Stomach (tissue), 9 donors: Measurements from ENCODE around the gene C1orf141. TPM values are rescaled to one million over a fixed set of nuclear protein-coding genes. Genes with fewer than 3 reads are reported as not detected.

Experiments used
- DNase-seq, 2 donors: peaks; one replicate each; pipeline versions ENCODE4 v3.0.0 to v3.0.0-alpha.2; 2013 to 2019
- H3K27ac ChIP-seq, 5 donors: fragments of 200-600 bp in 4 of 5; sonication (generic) in 4 of 5; one replicate each; pipeline ENCODE4 v1.5.1; 2013 to 2019; ENCODE audit warnings: mild to moderate bottlenecking in 1 of 5, moderate library complexity in 1 of 5
- H3K27me3 ChIP-seq, 3 donors: fragments of 200-600 bp; sonication (generic); one replicate each; pipeline ENCODE4 v1.5.1; 2017 to 2019; ENCODE audit warnings: mixed run types in 1 of 3
- H3K36me3 ChIP-seq, 4 donors: fragments of 200-600 bp; sonication (generic); 1 replicate in 3 of 4; 2 replicates in 1 of 4; pipeline ENCODE4 v1.5.1; 2016 to 2019
- H3K4me1 ChIP-seq, 4 donors: fragments of 200-600 bp; sonication (generic); one replicate each; pipeline ENCODE4 v1.5.1; 2016 to 2019
- H3K4me3 ChIP-seq, 4 donors: fragments of 200-600 bp; sonication (generic) in 3 of 4; one replicate each; pipeline ENCODE4 v1.5.1; 2016 to 2019; ENCODE audit warnings: mild to moderate bottlenecking in 1 of 4
- H3K9me3 ChIP-seq, 4 donors: fragments of 200-600 bp; sonication (generic); one replicate each; pipeline ENCODE4 v1.5.1; 2016 to 2019
- EP300 ChIP-seq: sonication (generic); formaldehyde crosslinking; IDR thresholded peaks from one replicate; pipeline ENCODE4 v1.6.1; 2017; ENCODE audit warnings: antibody characterized with exemption
- POLR2A ChIP-seq, 4 donors: fragments of 450-650 bp; IDR thresholded peaks; one replicate each; pipeline ENCODE4 v1.6.1; 2016; ENCODE audit warnings: antibody characterized with exemption in 4 of 4, control low read depth in 2 of 4, mild to moderate bottlenecking in 1 of 4, moderate library complexity in 1 of 4
- POLR2AphosphoS5 ChIP-seq, 3 donors: sonication (generic); formaldehyde crosslinking; IDR thresholded peaks; one replicate each; pipeline ENCODE4 v1.6.1; 2016; ENCODE audit warnings: antibody characterized with exemption in 3 of 3
- WGBS, 5 donors: extraction: QIAGEN DNeasy Blood & Tissue Kit in 3 of 5; methylation state at CpG; one replicate each; pipeline versions ENCODE4 v1.1.5 to v1.1.7; 2013 to 2018; 5-methylcytosine and 5-hydroxymethylcytosine counted together
- intact Hi-C: fragments of 100-400 bp; cut with DNase I; formaldehyde crosslinking; loops from one replicate; pipeline ENCODE4 v1.15.1; 2023; ENCODE audit warnings: low total_unique reads
- polyA plus RNA-seq, 3 donors: library from polyadenylated mRNA; stranded (reverse); fragments of 200-250 nt; gene quantifications; one replicate each; pipeline ENCODE4 v1.2.3, GENCODE V29; 2013
- total RNA-seq, 5 donors: library from RNA; depleted of rRNA; stranded (reverse); fragments of >200 nt; gene quantifications; one replicate each; pipeline versions ENCODE4 v1.1.0 to v1.2.3, GENCODE V29; 2014 to 2016
- TF ChIP-seq, protein P1 (sequence below), 7 experiments: fragments of 450-650 bp in 4 of 7; fragments of 200-600 bp in 3 of 7; sonication (generic) in 3 of 7; IDR thresholded peaks; one replicate each; pipeline ENCODE4 v1.5.1; 2016 to 2019; ENCODE audit warnings: antibody characterized with exemption in 7 of 7, control low read depth in 2 of 7, mild to moderate bottlenecking in 1 of 7
- donor health status: healthy with polysubstance abuse.
- donor health status: Bipolar disorder and iron deficiency.
- donor health status: healthy.

C1orf141 gene
- total and polyA plus RNA-seq, 8 donors = not detected

DNA sequence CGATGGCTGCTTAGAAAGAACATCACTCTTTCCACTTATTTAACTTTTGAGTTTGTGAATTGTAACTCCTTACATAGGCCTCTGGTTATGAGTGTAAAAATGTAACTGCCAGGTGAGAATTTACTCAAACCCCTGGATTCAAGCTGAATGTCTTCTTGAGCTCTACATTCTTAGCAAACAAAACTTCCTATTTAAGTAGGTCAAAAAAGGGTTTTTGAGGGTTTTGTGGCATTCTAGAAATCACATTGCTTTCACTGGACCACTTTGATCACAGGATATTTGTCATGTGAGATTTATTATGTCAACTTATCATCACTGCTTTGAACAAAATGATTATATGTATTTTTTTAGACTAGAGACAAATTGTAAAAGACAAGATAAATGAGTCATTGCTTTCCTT lies 37.2 kb upstream of the C1orf141 start:
- H3K4me3 ChIP-seq = no peak overlapping the region
- DNase-seq = peak in 1 of 2 donors; percentile 20
- H3K27ac ChIP-seq = no peak overlapping the region
- intact Hi-C loops = no loop called here
- H3K27me3 ChIP-seq = no peaks in the 10 kb centered on the region
- TF ChIP-seq POLR2A (IDR thresholded peaks at IDR 0.05) = no peak
- TF ChIP-seq POLR2AphosphoS5 (IDR thresholded peaks at IDR 0.05) = no peak
- TF ChIP-seq, protein P1, sequence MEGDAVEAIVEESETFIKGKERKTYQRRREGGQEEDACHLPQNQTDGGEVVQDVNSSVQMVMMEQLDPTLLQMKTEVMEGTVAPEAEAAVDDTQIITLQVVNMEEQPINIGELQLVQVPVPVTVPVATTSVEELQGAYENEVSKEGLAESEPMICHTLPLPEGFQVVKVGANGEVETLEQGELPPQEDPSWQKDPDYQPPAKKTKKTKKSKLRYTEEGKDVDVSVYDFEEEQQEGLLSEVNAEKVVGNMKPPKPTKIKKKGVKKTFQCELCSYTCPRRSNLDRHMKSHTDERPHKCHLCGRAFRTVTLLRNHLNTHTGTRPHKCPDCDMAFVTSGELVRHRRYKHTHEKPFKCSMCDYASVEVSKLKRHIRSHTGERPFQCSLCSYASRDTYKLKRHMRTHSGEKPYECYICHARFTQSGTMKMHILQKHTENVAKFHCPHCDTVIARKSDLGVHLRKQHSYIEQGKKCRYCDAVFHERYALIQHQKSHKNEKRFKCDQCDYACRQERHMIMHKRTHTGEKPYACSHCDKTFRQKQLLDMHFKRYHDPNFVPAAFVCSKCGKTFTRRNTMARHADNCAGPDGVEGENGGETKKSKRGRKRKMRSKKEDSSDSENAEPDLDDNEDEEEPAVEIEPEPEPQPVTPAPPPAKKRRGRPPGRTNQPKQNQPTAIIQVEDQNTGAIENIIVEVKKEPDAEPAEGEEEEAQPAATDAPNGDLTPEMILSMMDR (IDR thresholded peaks at IDR 0.05) = no peak
- TF ChIP-seq EP300 = no peak
- WGBS, 5 donors = 55 to 58% (median 58%) methylated on average over 1 of the region's 1 CpG
- peaks cover 0 to 9% (median 0%) of the 10 kb centered on the region in 4 donors for H3K4me1 ChIP-seq
- H3K9me3 ChIP-seq = no peaks in the 10 kb centered on the region
- no peaks in the 10 kb centered on the region for H3K36me3 ChIP-seq

DNA sequence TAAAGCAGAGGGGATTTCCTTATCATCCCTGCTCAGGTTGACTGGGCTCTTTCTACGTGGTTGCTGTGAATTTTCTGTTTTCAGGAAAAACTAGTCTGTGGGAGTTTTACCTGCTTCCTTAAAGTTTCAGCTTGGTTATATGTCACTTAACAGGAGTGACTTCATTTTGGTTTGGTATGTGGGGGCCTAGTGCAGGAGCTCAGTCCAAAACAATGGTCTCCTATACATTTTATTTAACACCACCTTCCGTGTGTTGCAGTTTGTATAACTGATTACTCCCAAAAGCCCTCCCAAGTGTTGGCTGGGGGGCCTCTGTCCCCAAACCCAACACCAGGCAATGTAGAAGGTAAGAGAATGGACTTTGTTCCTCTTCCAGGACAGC lies 36.8 kb upstream of the C1orf141 start:
- no peaks in the 10 kb centered on the region for H3K36me3 ChIP-seq
- intact Hi-C loops = no loop called here

DNA sequence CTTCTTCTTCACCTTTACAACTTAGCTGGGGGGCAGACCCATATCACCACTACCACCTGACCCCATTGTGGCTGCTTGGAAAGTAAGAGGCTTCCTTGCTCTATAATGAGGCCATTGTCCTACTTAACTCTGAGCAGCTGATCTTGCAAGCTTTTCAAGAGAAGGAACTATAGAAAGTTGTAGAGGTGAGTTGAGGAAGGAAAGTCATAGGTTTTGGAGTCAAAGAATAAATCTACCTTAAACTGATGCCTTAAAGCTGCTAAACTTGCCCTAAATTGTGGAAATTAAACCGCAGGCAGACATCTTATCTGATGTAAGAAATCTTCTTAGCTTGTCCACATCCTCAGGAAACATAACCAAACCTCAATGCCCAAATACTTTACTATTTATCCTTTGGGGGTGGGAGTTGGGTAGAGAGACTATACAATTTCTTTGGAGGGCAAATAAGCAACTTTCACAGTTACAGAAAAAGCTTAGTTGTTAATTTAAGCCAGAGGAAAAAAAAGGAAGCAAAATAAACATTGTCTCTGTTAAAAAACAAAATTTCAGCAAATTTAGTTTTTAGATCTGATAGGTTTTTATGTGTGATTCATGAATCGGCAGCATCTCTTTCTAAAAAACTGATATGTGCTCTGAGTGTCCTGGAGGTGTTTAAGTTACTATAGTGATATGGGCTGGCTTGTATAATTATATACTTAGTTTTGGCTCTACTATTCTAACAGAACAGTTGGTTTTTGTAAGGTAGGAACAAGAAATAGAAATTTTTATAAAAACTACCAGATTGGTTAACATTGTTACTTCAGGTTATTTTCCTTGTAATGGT lies 36.2 kb upstream of the C1orf141 start:
- no peak for TF ChIP-seq POLR2A (IDR thresholded peaks at IDR 0.05)
- TF ChIP-seq, protein P1 (IDR thresholded peaks at IDR 0.05) = no peak
- TF ChIP-seq POLR2AphosphoS5 (IDR thresholded peaks at IDR 0.05) = no peak
- no peak for TF ChIP-seq EP300
- Histone ChIP-seq H3K4me1 (peaks cover 0 to 9% (median 0%) of the 10 kb centered on the region in 4 donors), H3K9me3 (no peaks in the 10 kb centered on the region), H3K27ac (no peak overlapping the region), H3K27me3 (no peaks in the 10 kb centered on the region), H3K36me3 (no peaks in the 10 kb centered on the region), H3K4me3 (no peak overlapping the region)
- DNase-seq = peak in 1 of 2 donors; percentile 22
- 60 to 76% (median 63%) methylated on average over 2 of the region's 2 CpGs for WGBS, 5 donors
- intact Hi-C loops = no loop called here

More for the DNA sequence above, 36.8 kb upstream of the C1orf141 start:
- Histone ChIP-seq H3K9me3 (no peaks in the 10 kb centered on the region), H3K27me3 (no peaks in the 10 kb centered on the region), H3K27ac (no peak overlapping the region), H3K4me1 (peaks cover 0 to 9% (median 0%) of the 10 kb centered on the region in 4 donors), H3K4me3 (no peak overlapping the region)
- TF ChIP-seq, protein P1 (IDR thresholded peaks at IDR 0.05) = no peak
- TF ChIP-seq POLR2AphosphoS5 (IDR thresholded peaks at IDR 0.05) (no peak), POLR2A (IDR thresholded peaks at IDR 0.05) (no peak), EP300 (no peak)
- 76 to 89% (median 84%) methylated on average over 2 of the region's 2 CpGs for WGBS, 5 donors
- DNase-seq = no peak

DNA sequence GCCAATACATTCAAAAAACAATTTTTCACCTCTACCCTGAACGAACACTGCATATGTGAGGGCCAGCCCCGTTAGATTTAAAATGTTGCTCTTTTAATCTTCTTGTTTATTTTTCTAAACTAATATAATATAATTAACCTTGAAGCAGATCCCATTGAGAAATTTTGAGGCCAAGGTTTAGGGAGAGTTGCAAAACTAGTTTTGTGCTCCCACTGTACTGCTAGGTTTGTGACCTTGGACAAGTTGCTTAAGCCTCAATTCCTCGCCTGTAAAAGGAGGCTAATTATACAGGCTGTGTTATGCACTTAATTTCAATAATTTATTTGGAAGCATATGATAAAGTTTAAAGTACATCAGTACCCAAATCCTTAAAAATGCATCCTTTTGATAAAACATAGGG lies 35.2 kb upstream of the C1orf141 start:
- DNase-seq = peak in 1 of 2 donors; percentile 61
- WGBS, 5 donors = 32 to 57% (median 38%) methylated on average over 3 of the region's 3 CpGs

More for the DNA sequence above, 35.2 kb upstream of the C1orf141 start:
- Histone ChIP-seq H3K27ac (no peak overlapping the region), H3K4me1 (peaks cover 0 to 9% (median 0%) of the 10 kb centered on the region in 4 donors), H3K9me3 (no peaks in the 10 kb centered on the region), H3K36me3 (no peaks in the 10 kb centered on the region), H3K4me3 (no peak overlapping the region), H3K27me3 (no peaks in the 10 kb centered on the region)
- intact Hi-C loops = no loop called here
- TF ChIP-seq POLR2A (IDR thresholded peaks at IDR 0.05) = no peak
- TF ChIP-seq, protein P1 (IDR thresholded peaks at IDR 0.05) = no peak
